SK-N-SH treated with all-trans-retinoic acid at 6 μM for 48 hours (cell line): ENCODE results near the gene NDUFAF2.

Source experiments
- CREB5 ChIP-seq: fragments of 250-450 bp; sonication (Bioruptor Pico); IDR thresholded peaks from 2 replicates; pipeline ENCODE4 v1.5.1; 2020; ENCODE audit warnings: low read depth, mild to moderate bottlenecking, moderate library complexity
- CSRNP3 ChIP-seq: fragments of 250-450 bp; sonication (Bioruptor Pico); IDR thresholded peaks from 2 replicates; pipeline ENCODE4 v1.5.1; 2021; ENCODE audit warnings: mild to moderate bottlenecking, moderate library complexity
- ESRRG ChIP-seq: fragments of 250-450 bp; sonication (Bioruptor Pico); IDR thresholded peaks from 2 replicates; pipeline ENCODE4 v1.6.1; 2021; ENCODE audit warnings: mild to moderate bottlenecking
- OSR1 ChIP-seq: fragments of 250-450 bp; sonication (Bioruptor Pico); IDR thresholded peaks from 2 replicates; pipeline ENCODE4 v1.8.0; 2022; ENCODE audit warnings: moderate library complexity, mild to moderate bottlenecking, inconsistent platforms
- POU6F1 ChIP-seq: fragments of 250-450 bp; sonication (Bioruptor Pico); IDR thresholded peaks from 2 replicates; pipeline ENCODE4 v1.8.0; 2021; ENCODE audit warnings: low read depth, mild to moderate bottlenecking, moderate library complexity, borderline replicate concordance
- RARB ChIP-seq: fragments of 250-450 bp; sonication (Bioruptor Pico); IDR thresholded peaks from 2 replicates; pipeline ENCODE4 v1.8.0; 2021; ENCODE audit warnings: mild to moderate bottlenecking, moderate library complexity
- SNAI2 ChIP-seq: fragments of 250-450 bp; sonication (Bioruptor Pico); IDR thresholded peaks from 2 replicates; pipeline ENCODE4 v1.5.0; 2020; ENCODE audit warnings: mild to moderate bottlenecking, moderate library complexity
- TCF4 ChIP-seq: fragments of 250-450 bp; sonication (Bioruptor Pico); IDR thresholded peaks from 2 replicates; pipeline ENCODE4 v1.8.0; 2021; ENCODE audit warnings: mild to moderate bottlenecking, moderate library complexity, borderline replicate concordance
- ZFP3 ChIP-seq: fragments of 250-450 bp; sonication (Bioruptor Pico); IDR thresholded peaks from 2 replicates; pipeline ENCODE4 v1.5.0; 2020; ENCODE audit warnings: mild to moderate bottlenecking, moderate library complexity
- ZFP30 ChIP-seq: fragments of 450-650 bp; formaldehyde crosslinking; IDR thresholded peaks from 2 replicates; pipeline ENCODE4 v1.5.0; 2022; ENCODE audit warnings: mild to moderate bottlenecking, moderate library complexity

DNA sequence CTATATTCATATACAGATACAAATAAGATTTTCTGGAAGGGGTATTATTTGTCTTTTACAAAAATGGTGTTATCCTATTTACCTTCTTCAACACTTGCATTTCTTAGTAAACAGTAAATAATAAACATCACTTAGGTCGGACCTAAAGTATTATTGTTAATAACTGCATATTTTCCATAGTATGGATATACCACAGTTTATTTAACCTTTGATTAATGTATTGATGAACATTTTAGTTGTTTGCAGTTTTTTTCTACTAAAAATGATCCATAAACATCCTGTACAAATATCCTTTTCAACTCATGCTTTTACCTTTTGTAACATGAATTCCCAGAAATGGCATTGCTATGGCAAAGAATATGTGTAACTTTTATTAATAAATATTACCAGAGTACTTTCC is 83.4 kb downstream of the NDUFAF2 start:
- TF ChIP-seq RARB, result no peak
- TF ChIP-seq ZFP30 (CRISPR knock-in tag), result no peak
- TF ChIP-seq CSRNP3 (CRISPR knock-in tag), result no peak
- no peak for TF ChIP-seq OSR1 (CRISPR knock-in tag)
- no peak for TF ChIP-seq ZFP3 (CRISPR knock-in tag)
- no peak for TF ChIP-seq CREB5 (CRISPR knock-in tag)
- TF ChIP-seq SNAI2 (CRISPR knock-in tag), result no peak
- no peak for TF ChIP-seq TCF4 (CRISPR knock-in tag)
- no peak for TF ChIP-seq ESRRG (CRISPR knock-in tag)
- no peak for TF ChIP-seq POU6F1
